Measurements from ENCODE around the gene CS. TPM values are rescaled to one million over a fixed set of nuclear protein-coding genes. Genes with fewer than 3 reads are reported as not detected.

CS gene
- polyA plus RNA-seq, 1 of the 3 experiments (the other 2 are of a cell fraction): 121 TPM

DNA sequence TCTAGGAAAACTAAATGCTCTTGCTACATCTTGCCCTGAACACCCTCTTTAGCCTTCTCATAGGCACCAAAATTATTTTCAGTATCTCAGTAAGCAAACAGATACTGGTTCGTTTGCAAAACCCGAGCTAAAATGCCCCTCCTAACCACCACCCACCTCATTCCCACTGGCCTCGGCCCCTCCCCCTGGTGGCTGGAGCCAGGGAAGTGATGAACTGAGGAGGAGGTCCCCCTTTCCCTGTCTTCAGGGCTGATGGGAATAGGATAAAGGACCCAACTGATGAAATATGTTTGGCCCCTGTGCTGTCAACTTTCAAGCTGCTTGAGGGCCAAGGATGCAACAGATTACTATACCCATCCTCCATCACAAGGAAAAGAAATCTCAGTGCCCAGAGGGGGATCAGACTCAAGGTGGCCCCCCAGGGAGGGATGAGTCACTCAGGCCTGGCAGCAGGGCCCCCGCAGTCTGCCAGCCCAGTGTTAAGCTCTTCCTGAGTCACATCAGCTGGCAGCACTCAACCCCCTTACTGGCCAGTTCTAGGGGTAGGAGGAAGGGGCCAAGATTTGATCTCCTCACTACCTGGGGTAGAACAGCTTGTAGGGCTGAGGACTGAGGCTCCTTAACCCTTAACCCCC lies 43.7 kb downstream of the CS start (continued):
- TF ChIP-seq FOXM1 (IDR thresholded peaks at IDR 0.05; ENCODE audit: low read depth) (no peak), GABPA (IDR thresholded peaks at IDR 0.05; ENCODE audit: low read depth) (no peak), NRF1 (IDR thresholded peaks at IDR 0.05; ENCODE audit: low read depth, low read length) (no peak), MXI1 (IDR thresholded peaks at IDR 0.05; ENCODE audit: low read depth, low read length) (no peak), NFIC (IDR thresholded peaks at IDR 0.05; ENCODE audit: borderline replicate concordance) (peak; percentile 76), CHD2 (IDR thresholded peaks at IDR 0.05; ENCODE audit: low read length, partially characterized antibody) (no peak), GATA2 (CRISPR knock-in tag; IDR thresholded peaks at IDR 0.05) (no peak), RCOR1 (IDR thresholded peaks at IDR 0.05; ENCODE audit: low read length) (no peak), TAF1 (IDR thresholded peaks at IDR 0.05; ENCODE audit: borderline replicate concordance, low read depth, low read length) (no peak)
- TF ChIP-seq, protein P1, sequence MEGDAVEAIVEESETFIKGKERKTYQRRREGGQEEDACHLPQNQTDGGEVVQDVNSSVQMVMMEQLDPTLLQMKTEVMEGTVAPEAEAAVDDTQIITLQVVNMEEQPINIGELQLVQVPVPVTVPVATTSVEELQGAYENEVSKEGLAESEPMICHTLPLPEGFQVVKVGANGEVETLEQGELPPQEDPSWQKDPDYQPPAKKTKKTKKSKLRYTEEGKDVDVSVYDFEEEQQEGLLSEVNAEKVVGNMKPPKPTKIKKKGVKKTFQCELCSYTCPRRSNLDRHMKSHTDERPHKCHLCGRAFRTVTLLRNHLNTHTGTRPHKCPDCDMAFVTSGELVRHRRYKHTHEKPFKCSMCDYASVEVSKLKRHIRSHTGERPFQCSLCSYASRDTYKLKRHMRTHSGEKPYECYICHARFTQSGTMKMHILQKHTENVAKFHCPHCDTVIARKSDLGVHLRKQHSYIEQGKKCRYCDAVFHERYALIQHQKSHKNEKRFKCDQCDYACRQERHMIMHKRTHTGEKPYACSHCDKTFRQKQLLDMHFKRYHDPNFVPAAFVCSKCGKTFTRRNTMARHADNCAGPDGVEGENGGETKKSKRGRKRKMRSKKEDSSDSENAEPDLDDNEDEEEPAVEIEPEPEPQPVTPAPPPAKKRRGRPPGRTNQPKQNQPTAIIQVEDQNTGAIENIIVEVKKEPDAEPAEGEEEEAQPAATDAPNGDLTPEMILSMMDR (IDR thresholded peaks at IDR 0.05): peak; percentile 26; the same call in 1 of the 2 replicates

DNA sequence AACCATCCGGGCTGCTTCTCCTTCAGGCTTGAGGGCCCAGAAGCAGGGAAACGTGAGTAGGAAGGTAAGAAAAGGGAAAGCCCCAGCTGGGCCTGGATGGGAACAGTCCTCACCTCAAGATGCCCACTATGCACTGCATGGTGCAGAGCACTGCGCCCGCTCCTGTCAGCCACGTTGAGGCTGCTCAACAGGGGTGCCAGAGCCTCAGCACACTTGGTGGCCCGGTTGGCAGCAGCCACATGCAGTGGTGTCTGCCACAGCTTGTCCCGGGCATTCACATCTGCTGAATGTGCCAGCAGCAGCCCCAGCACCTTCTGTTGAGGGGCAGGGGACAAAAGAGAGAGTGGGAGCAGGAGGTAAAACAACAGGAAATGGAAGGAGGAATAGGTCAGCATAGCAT lies 44.5 kb downstream of the CS start:
- H3K4me2 ChIP-seq: peak overlapping the region; percentile 97
- no peak overlapping the region for H2AFZ ChIP-seq (ENCODE audit: low read depth)
- no peaks in the 10 kb centered on the region for H3K9me3 ChIP-seq
- H3K27ac ChIP-seq (ENCODE audit: low read depth in 2 of 2, low read length in 1 of 2): peak overlapping the region in 1 of 2 experiments; percentile 75; a peak in 1 of 4 replicates
- no peaks in the 10 kb centered on the region for H3K9me2 ChIP-seq
- H3K4me3 ChIP-seq (ENCODE audit: low read depth in 2 of 2, low read length in 1 of 2): no peak overlapping the region
- H3K36me3 ChIP-seq (replicated peaks in 1 of 2; ENCODE audit: control insufficient read depth in 1 of 2, insufficient read depth in 2 of 2, low read length in 1 of 2): peaks cover 47 to 54% of the 10 kb centered on the region in 2 experiments
- peaks cover 65% of the 10 kb centered on the region for H3K79me2 ChIP-seq (ENCODE audit: insufficient read depth)
- CTCF ChIA-PET: interaction anchor here (1.0 to 5.4 kb wide), 7 partner anchors 12 to 65 kb away, joined by 3 to 58 read pairs (median 30); partner anchors contain the start of genes COQ10A, RNF41 and SMARCC2
- no peak overlapping the region for H3K9ac ChIP-seq
- no peak for DNase-seq
- TF ChIP-seq GABPA (IDR thresholded peaks at IDR 0.05; ENCODE audit: low read depth): no peak
- no peak for TF ChIP-seq RXRA (IDR thresholded peaks at IDR 0.05; ENCODE audit: borderline replicate concordance, low read depth)
- TF ChIP-seq RCOR1 (IDR thresholded peaks at IDR 0.05; ENCODE audit: low read length): no peak
- TF ChIP-seq SIN3A (IDR thresholded peaks at IDR 0.05; ENCODE audit: borderline replicate concordance, low read depth, low read length): no peak
- TF ChIP-seq POLR2AphosphoS5 (IDR thresholded peaks at IDR 0.05; ENCODE audit: low read depth, low read length): no peak
- TF ChIP-seq, protein P2, sequence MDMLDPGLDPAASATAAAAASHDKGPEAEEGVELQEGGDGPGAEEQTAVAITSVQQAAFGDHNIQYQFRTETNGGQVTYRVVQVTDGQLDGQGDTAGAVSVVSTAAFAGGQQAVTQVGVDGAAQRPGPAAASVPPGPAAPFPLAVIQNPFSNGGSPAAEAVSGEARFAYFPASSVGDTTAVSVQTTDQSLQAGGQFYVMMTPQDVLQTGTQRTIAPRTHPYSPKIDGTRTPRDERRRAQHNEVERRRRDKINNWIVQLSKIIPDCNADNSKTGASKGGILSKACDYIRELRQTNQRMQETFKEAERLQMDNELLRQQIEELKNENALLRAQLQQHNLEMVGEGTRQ (IDR thresholded peaks at IDR 0.05; ENCODE audit: borderline replicate concordance, low read depth, low read length): no peak
- TF ChIP-seq, protein P3, sequence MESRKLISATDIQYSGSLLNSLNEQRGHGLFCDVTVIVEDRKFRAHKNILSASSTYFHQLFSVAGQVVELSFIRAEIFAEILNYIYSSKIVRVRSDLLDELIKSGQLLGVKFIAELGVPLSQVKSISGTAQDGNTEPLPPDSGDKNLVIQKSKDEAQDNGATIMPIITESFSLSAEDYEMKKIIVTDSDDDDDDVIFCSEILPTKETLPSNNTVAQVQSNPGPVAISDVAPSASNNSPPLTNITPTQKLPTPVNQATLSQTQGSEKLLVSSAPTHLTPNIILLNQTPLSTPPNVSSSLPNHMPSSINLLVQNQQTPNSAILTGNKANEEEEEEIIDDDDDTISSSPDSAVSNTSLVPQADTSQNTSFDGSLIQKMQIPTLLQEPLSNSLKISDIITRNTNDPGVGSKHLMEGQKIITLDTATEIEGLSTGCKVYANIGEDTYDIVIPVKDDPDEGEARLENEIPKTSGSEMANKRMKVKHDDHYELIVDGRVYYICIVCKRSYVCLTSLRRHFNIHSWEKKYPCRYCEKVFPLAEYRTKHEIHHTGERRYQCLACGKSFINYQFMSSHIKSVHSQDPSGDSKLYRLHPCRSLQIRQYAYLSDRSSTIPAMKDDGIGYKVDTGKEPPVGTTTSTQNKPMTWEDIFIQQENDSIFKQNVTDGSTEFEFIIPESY (IDR thresholded peaks at IDR 0.05; ENCODE audit: borderline replicate concordance, low read depth): no peak
- TF ChIP-seq MXI1 (IDR thresholded peaks at IDR 0.05; ENCODE audit: low read depth, low read length): no peak
- no peak for TF ChIP-seq JUND (IDR thresholded peaks at IDR 0.05)
- TF ChIP-seq ELF1 (IDR thresholded peaks at IDR 0.05): no peak
- TF ChIP-seq, protein P1 (IDR thresholded peaks at IDR 0.05): no peak
- no peak for TF ChIP-seq NFIC (IDR thresholded peaks at IDR 0.05; ENCODE audit: borderline replicate concordance)
- no peak for TF ChIP-seq IRF3 (IDR thresholded peaks at IDR 0.05; ENCODE audit: low read depth, low read length)
- TF ChIP-seq MEF2A (IDR thresholded peaks at IDR 0.05; ENCODE audit: borderline replicate concordance, low read depth): no peak
- no peak for TF ChIP-seq RAD21 (IDR thresholded peaks at IDR 0.05; ENCODE audit: low read length)
- POLR2A ChIA-PET: no interaction called here
- peaks cover 35% of the 10 kb centered on the region for H3F3A ChIP-seq (replicated peaks; ENCODE audit: insufficient read depth)
- no peaks in the 10 kb centered on the region for H3K27me3 ChIP-seq (ENCODE audit: insufficient read depth)
- 95% methylated on average over 7 of the region's 7 CpGs for WGBS (ENCODE audit: low lambda C conversion rate)
- peaks cover 11 to 19% of the 10 kb centered on the region in 2 experiments for H3K4me1 ChIP-seq (ENCODE audit: control insufficient read depth in 1 of 2, insufficient read depth in 2 of 2, low read depth in 1 of 2, low read length in 1 of 2)
- peaks cover 23% of the 10 kb centered on the region for H4K20me1 ChIP-seq (ENCODE audit: insufficient read depth)

Measured in SK-N-SH (cell line).